ENCODE measurements around the gene RIN3. TPM values are rescaled to one million over a fixed set of nuclear protein-coding genes. Genes with fewer than 3 reads are reported as not detected.

The RIN3 gene
- total RNA-seq, 1 experiment from 2014 or later, result 0.86 TPM

DNA sequence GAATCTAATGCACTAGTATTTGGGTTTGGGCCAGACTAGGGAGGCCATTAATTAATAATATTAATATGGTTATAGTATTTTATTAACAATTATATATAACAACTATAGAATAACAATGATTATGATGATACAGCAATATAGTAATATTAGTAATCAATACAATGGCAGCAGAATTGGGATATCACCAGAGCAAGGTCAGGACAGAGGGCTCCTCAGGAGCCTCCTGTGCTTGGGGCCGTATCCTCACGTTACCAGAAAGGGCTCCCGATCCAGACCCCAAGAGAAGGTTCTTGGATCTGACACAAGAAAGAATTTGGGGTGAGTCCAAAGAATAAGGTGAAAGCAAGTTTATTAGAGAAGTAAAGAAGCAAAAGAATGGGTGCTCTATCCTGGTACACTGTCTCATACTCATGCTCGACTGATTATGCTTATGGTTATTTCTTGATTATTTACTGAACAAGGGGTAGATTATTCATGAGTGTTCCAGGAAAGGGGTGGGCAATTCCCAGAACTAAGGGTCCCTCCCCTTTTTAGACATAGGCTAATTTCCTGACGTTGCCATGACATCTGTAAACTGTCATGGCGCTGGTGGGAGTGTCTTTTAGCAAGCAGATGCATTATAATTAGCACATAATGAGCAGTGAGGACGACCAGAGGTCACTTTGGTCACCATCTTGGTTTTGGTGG is 61.6 kb downstream of the RIN3 start:
- DNase-seq (ENCODE audit: low read depth), result no peak

DNA sequence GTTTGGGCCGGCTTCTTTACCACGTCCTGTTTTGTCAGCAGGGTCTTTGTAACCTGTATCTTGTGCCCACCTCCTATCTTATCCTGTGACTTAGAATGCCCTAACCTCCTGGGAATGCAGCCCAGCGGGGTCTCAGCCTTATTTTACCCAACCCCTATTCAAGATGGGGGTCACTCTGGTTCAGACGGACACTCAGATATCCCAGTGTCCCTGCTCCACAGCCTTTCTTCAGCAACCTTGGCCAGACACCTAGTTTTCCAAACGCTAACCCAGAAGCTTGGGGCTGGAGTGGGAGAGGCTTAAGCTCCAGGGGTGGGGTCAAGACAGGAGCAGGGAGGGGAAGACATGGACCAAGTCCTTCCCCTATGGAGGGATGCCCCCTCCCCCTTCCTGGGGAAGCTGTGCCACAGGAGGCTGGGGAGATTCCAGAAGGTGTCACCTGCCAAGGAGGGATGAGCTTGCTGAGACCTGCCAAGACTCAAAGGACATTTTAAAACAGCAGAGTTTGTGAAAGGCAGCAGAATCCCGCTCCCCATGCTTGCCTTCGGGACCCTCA is 62.2 kb downstream of the RIN3 start:
- DNase-seq (ENCODE audit: low read depth), result no peak

DNA sequence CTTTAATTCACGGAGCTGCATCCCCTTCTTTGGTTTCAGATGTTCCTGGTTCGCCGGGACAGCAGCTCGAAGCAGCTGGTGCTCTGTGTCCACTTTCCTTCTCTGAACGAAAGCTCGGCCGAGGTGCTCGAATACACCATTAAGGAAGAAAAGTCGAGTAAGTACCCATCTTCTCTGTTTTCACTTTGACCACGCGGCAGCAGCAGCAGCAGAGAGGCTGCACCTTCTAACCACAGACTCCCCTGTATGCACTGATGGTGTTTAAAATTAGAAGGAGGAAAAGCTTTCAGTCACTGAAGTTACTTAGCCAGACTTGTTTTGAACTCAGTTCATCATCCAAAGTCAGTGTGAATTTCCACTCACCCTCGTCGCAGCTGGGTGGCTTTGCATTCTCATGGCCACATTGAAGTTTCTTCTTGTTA is 63.8 kb downstream of the RIN3 start:
- DNase-seq (ENCODE audit: low read depth), result no peak

DNA sequence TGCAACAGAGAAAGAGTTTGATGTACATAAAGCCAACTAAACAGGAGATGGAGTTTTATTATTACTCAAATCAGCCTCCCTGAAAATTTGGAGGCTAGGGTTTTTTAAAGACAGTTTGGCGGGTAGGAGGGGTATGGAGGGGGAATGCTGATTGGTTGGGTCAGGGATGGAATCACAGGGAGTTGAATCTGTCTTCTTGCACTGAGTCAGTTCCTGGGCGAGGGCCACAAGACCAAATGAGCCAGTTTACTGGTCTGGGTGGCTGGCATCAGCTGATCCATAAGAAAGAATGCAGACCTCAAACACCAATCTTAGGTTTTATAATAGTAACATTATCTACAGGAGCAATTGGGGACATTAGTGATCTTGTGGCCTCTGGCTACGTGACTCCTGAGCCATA is 64.9 kb downstream of the RIN3 start:
- peak; percentile 52 for DNase-seq (ENCODE audit: low read depth)

DNA sequence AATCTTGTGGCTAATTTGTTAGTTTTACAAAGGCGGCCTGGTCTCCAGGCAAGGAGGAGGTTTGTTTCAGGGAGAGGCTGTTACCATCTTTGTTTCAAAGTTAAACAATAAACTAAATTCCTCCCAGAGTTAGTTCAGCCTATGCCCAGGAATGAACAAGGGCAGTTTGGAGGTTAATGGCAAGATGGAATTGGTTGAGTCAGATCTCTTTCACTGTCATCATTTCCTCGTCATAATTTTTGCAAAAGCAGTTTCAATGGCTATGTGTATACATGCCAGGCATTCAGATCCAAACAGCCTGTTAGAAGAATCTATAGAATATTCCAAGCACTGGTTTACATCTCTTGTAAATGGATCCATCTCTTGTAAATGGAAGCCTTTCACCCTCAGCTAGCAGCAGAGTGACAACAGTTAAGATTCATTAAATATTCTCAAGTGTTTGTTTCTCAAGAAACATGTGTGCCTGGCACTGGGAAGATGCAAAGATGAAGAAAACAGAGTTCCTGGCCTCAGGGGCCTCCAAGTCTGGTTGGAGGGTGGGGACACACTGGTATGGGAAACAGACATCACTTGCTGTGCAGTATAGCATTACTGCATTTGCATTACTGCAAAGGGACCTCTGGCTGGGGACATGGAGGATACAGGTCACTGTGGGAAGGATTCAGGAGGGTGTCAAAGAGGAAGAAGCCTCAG is 65.8 kb downstream of the RIN3 start:
- no peak for DNase-seq (ENCODE audit: low read depth)

DNA sequence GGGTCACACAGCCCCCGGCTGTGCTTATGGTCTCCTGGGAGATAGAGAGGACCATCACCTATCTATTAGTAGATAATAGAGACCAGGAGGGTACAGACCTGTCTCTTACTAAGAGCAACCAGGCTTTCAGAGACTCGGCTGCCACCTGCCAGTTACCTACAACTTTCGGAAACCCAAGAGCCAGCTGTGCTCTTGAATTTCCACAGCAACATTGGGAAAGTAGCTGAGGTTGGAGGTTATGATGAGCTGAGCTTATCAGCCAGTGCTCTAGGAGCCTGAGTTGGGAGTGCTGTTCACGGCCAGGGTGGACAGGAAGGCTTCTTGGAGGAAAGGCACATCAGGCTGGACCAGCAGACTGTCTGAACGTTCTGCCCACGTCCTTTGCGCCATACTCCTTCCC is 67.6 kb downstream of the RIN3 start:
- DNase-seq (ENCODE audit: low read depth), result no peak

DNA sequence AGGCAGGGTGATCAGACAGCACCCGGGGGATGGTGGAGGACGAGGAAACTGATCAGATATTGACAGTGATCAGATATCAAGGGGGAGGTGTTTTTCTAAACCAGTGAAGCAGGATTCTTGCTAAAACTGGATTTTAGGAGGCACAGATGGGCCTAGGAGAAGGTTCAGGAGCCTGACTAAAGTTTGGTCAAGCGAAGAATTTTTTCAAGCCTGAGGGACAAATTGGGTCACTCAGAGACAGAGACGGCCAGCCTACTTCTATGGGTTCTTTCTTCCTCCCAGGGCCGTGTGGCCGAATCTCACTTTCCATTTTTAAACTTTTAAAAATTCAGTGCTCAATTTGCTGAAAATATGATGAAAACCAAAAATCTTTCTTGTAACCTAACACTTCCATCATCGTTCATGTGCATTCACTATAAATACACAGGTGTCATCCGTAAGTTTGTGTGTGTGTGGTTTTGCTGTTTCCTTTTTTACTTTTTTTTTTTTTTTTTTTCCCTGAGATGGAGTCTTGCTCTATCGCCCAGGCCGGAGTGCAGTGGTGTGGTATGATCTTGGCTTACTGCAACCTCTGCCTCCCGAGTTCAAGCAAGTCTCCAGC is 68.5 kb downstream of the RIN3 start:
- no peak for DNase-seq (ENCODE audit: low read depth)

DNA sequence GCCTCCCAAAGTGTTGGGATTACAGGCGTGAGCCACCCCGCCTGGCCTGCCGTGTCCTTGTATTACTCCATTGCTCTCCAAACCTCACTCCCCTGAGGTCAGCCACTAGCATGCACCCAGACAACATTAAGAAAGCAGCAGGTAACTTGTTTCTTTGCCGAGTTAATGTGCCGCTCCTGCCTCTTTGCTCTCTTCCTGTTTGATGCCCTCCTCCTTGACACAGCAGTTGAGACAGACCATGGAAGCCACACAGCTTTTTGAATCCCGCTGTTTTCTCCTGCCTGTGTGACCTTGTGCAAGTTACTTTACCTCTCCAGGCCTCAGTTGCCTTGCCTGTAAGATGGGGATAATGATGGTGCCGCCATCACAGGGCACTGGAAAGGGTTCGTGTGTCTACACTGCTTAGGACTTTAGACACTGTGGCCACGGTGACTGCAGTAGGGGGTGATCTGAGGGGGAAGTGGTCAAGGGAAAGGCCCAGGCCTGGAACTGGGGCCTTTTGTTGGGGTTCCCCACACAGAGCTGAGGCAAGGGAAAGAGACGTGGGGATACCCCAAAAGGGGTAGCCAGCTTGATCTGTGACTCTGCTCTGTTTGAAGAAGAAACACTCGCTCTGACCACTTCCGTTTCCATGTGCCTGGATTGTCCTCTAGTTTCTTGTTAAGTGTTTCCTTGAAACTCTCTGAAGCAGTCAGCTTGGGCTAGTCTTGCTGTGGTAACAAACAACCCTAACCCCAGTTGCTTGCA is 69.3 kb downstream of the RIN3 start:
- no peak for DNase-seq (ENCODE audit: low read depth)

DNA sequence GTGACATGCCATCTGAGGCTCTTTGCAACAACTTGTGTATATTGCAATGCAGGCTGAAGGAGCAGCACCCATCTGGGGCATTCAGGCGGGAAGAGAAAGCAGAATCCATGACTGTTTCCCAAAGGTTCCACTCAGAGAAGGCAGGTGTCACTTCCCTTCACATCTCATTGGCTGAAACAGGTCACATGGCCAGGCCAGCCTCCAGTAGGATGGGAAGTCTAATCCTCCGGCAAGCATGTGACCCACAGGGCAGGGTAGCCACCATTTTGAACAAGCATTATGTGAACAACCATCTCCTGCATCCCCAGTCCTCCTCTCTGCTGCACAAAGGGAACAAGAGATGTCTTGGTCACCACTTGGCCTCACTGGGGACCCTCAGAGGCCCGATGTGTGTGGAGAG is 70.6 kb downstream of the RIN3 start:
- no peak for DNase-seq (ENCODE audit: low read depth)

DNA sequence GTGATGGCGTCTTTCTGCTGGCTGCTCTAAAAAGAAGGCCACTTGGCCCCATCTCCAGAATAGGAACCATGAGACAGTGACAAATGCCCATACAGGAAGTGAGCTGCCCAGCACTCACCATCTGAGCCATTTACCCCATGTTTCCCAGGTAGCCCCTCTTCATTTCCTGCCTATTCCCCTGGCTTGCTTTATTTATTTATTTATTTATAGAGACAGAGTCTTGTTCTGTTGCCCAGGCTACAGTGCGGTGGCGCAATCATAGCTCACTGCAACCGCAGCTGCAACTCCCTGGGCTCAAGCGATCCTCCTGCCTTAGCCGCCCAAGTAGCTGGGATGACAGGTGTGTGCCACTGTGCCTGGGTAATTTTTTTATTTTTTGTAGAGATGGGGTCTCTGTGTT is 71.2 kb downstream of the RIN3 start:
- DNase-seq (ENCODE audit: low read depth), result peak; percentile 15

DNA sequence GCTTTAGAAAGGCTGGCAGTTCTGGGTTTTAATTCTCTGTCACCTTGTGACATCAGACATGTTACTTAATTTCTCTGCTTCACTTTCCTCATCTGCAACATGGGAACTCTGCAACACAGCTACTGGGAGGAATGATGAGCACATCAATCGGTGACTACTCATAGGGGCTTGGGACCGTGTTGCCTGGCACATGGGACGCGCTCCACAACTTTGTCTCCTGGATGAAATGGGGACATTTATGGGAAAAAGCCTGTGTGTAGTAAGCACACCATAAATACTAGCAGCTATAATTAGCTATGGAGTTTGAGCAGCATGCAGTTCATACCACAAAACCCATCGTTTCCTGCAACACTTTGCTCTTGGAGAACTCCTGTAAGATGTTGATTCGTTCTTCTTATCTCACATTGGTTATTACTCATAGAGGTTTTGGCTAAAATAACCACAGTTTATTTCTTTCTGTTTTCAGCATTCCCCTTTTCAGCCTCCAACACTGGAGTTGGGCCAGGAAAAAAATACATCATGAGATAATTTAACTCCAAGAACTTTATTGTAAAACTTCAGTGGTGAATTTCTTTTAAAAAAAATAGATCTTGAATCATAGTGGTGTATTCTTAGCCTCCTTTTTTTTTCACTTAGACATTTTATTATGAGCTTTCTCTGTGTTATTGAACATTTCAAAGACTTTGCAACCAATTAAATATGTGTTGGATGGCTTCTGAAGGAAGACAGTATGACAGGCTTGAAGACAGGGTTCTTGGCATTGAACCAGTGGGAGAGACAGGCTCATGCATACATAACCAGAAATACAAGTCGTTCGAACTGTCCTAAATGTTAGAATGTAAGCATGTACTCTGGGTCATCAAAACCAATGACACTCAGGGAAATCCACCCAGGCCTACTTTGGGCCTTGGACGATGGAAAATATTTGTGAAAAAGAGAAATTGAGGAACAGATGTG is 72.7 kb downstream of the RIN3 start:
- DNase-seq (ENCODE audit: low read depth), result peak; percentile 89

DNA sequence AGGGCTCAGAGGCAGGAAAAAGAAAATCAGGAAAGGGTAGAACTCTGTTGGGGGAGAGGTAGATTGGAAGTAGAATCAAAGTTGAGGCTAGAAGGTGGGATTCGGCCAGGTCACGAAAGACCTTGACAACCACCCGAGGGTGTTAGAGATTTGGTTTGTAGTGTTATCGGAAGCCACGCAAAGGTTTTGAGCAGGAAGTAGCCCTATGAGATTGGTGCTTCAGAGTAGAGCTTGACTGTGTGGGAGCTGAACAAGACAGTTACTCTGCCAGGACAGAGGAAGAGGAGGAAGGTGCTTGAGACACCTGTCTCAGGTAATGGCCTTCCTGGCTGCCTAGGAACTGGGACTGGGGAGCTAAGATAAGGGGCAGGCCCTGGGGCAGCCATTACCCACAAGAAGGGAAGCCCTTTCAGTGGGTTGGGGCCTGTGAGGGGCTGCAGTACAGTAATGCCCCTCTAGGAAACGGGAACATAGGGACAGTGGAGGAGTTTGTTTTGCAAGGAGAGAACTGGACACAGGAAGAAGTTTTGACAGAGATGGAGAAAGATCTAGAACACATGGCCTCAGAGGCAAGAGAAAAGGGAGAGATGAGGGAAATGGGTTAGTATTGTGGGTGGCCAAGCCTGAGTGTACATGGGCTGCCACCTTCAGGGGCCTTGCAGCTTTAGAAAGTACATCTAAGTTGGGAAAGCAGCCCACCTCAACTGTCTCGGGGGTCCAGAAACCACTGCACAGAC is 73.5 kb downstream of the RIN3 start:
- DNase-seq (ENCODE audit: low read depth), result no peak

DNA sequence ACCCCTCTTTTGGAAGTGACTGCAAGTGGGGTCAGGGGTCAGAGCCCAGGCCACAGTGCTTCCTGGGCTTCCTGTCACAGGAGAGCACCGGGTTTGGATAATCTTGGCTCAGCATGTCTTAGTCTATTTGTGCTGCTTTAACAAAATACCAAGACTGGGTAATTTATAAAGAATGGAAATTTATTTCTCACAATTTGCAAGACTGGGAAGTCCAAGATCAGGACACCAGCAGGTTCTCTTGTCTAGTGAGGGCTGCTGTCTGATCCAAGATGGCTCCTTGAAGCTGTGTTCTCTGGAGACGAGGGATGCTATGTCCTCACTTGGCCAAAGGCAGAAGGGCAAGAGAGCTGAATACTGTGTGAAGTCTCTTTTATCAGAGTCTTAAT is 74.1 kb downstream of the RIN3 start:
- DNase-seq (ENCODE audit: low read depth), result no peak

DNA sequence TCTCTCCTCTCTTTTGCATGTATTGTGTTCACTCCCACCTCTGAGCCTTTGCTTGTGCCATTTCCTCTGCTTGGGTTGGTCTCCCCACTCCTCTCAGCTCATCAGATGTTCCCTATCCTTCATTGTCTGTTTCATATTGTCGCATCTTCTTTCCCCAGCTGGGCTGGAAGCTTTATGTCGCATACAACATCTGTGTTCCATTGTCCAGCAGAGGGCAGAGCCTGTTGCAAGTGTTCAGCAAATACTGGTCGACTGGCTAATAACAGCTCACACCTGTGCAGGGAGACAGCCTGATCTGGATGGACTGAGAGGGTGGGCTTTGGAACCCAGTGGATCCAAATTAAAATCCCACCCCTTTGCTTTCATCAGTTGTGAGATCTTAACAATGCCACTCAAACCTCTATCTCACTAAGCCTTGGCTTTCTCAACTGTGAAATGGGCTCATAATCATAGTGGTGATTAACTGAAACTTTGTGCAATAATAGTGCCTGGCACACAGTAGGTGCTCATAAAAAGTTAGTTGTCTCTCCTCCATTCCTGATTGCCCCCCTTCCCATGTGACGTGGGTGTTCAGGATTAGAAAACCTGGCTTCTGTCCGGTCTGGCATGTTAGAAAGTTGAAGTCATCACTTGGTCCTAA is 75.8 kb downstream of the RIN3 start:
- peak; percentile 25 for DNase-seq (ENCODE audit: low read depth)

DNA sequence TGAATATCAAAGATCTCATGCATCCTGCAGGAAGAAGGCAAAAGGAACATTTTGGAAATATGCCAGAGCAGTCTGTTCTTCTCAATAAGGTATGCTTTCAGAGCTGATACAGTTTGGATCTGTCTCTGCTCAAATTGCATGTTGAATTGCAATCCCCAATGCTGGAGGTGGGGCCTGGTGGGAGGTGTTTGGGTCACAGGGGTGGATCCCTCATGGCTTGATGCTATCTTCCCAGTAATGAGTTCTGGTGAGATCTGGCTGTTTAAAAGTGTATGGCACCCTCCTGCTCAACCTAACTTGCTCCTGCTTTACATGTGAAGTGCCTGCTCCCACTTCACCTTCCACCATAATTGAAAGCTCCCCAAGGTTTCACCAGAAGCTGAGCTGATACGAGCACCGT is 76.6 kb downstream of the RIN3 start:
- no peak for DNase-seq (ENCODE audit: low read depth)

DNA sequence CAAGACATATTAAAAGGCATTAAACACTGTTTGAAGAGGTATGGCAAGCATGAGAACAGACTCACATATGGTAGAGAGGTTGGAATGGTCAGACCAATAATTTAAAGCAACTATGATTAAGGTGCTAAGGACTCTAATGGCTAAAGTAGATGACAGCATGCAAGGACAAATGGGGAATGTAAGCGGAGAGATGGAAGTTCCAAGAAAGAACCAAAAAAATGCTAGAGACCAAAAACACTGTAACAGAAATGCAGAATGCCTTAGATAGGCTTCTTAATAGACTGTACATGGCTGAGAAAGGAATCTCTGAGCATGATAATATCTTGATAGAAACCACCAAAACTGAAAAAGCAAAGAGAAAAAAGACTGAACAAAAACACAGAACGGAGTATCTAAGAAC is 77.4 kb downstream of the RIN3 start:
- no peak for DNase-seq (ENCODE audit: low read depth)

DNA sequence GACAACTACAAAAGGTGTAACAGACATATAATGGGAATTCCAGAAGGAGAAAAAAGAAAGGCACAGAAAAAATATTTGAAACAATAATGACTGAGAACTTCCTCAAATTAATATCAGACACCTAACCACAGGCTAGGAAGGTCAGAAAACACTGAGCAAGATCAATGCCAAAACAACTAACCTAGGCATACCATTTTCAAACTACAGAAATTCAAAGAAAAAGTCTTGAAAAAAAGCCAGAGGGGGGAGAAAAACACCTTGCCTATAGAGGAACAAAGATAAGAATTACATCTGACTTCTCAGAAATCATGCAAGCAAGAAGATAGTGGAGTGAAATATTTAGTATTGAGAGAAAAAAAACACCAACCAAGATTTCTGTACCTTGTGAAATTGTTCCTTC is 77.8 kb downstream of the RIN3 start:
- DNase-seq (ENCODE audit: low read depth), result no peak

DNA sequence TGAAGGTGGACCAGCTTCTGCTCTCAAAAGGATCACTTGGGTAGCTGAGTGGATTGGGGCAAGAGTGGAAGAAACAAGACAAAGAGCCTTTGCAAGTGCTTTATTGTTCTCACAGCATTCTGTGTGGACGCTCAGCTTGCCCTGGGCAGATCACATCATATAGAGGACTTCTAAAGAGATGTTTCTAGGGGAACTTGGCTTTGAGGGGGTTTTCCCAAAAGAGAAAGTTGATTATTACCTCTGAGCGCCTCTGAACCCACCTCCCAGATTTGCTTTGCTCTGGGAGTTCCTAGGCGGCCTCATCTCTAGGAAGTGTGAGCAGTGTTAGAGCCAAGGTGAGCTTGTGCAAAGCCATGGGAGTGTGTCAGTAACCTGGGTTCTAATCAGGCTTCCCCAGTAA is 81.7 kb downstream of the RIN3 start:
- no peak for DNase-seq (ENCODE audit: low read depth)

DNA sequence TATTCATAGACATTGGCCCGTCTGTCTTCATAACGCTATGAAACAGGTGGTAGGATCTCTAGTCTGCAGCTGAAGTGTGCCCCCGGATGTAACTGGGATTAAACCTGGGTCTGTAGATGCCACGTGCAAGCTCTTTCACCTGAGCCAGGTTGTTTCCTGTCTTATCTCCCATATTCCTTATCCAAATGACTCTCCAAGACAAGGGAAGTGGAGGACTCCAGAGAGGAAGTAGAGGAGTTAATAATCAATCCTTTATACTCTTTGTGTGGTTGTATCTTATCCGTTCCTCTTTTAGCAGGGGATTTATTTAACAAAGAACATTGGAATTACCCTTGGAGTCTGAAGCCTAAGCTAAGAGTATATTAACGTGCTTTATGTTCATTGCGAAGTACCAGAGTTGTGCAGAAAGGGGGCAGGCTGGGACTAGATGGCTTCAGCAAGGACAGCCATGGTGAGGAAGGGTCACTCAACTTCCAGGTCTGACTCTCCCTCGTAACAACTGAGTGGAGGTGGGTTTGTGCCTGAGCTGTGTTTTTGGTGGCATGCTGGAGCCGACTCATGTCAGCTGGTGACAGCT is 82.8 kb downstream of the RIN3 start:
- DNase-seq (ENCODE audit: low read depth), result no peak

All from Daoy (cell line).